ENCODE data around the gene SPOCK3. TPM values are rescaled to one million over a fixed set of nuclear protein-coding genes. Genes with fewer than 3 reads are reported as not detected.

Gene SPOCK3
- total RNA-seq, 1 experiment from 2014 or later = 1.9 TPM

DNA sequence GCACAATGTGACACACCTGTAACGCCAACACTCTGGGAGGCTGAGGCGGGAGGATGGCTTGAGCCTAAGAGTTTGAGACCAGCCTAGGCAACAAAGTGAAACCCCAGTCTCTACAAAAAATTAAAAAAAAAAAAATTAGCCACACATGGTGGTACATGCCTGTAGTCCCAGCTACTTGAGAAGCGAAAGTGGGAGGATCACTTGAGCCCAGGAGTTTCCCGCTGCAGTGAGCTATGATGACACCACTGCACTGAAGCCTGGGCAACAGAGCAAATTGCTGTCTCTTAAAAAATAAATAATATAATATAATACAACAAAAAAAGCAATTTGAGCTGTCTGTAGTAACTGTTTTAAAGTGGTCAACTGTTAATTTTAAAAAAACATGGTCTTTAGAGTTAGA is 13.2 kb downstream of the SPOCK3 start:
- Histone ChIP-seq H3K4me1 (ENCODE audit: insufficient read depth, low read length) (peaks cover 28% of the 10 kb centered on the region), H3K4me3 (ENCODE audit: low read length) (no peak overlapping the region), H3K9ac (ENCODE audit: low read length) (no peak overlapping the region), H3F3A (ENCODE audit: low read length, unreplicated experiment) (no peaks in the 10 kb centered on the region), H3K36me3 (ENCODE audit: low read depth, low read length) (no peaks in the 10 kb centered on the region), H2AFZ (ENCODE audit: low read length) (no peak overlapping the region), H4K20me1 (ENCODE audit: low read length) (no peaks in the 10 kb centered on the region), H3K9me3 (ENCODE audit: low read length) (no peaks in the 10 kb centered on the region), H3K27ac (ENCODE audit: low read length) (no peak overlapping the region), H3K9me2 (replicated peaks; ENCODE audit: low read length) (no peaks in the 10 kb centered on the region), H3K27me3 (ENCODE audit: low read length) (no peaks in the 10 kb centered on the region), H3K4me2 (ENCODE audit: low read length) (no peak overlapping the region), H3K79me2 (ENCODE audit: low read length) (no peaks in the 10 kb centered on the region)
- no peak for TF ChIP-seq EZH2 (IDR thresholded peaks at IDR 0.05; ENCODE audit: low read length, unreplicated experiment)
- BruUV-seq (replicated peaks) = no TSS peak
- ChIA-PET CTCF (no interaction called here), POLR2A (ENCODE audit: unreplicated experiment) (no interaction called here)
- ATAC-seq (no peak), DNase-seq (no peak)
- intact Hi-C loops (cut with micrococcal nuclease) = no loop called here

DNA sequence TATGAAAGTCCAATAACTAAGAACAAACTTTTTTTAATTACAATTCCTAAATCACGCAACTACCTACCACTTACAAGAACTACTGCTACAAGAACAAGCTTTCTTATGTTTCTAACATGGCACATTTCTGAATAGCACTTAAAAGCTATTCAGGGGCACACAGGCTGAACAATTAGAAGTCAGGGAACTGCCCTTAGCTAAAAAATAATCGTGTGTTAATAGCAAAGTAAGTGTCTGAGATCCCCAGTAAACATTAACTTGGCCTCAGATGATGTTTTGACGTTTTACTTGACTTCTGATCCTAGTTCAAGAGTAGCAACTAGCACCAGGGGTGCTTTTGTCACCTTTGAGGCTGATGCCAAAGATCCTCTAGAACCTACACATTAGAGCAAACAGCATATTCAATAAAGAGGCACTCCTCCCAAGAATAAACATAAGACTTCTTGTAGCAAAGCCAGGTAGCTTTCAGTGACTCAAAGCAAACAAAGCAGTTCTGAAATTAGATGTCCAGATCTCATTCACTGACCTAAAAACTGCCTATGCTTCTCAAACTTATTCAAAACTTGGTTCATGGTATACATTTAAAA is 16.2 kb downstream of the SPOCK3 start:
- ChIA-PET CTCF (no interaction called here), POLR2A (ENCODE audit: unreplicated experiment) (no interaction called here)
- no peaks in the 10 kb centered on the region for H3K36me3 ChIP-seq (ENCODE audit: low read depth, low read length)
- no peaks in the 10 kb centered on the region for H3K27me3 ChIP-seq (ENCODE audit: low read length)
- no peaks in the 10 kb centered on the region for H3K9me2 ChIP-seq (replicated peaks; ENCODE audit: low read length)
- H4K20me1 ChIP-seq (ENCODE audit: low read length) = no peaks in the 10 kb centered on the region
- H3K4me2 ChIP-seq (ENCODE audit: low read length) = peak overlapping the region; percentile 40
- peaks cover 28% of the 10 kb centered on the region for H3K4me1 ChIP-seq (ENCODE audit: insufficient read depth, low read length)
- no peak overlapping the region for H3K9ac ChIP-seq (ENCODE audit: low read length)
- peak overlapping the region; percentile 36 for H3K27ac ChIP-seq (ENCODE audit: low read length)
- H3K9me3 ChIP-seq (ENCODE audit: low read length) = no peaks in the 10 kb centered on the region
- peak; percentile 92 for ATAC-seq
- DNase-seq = peak; percentile 79
- TF ChIP-seq, protein P1, sequence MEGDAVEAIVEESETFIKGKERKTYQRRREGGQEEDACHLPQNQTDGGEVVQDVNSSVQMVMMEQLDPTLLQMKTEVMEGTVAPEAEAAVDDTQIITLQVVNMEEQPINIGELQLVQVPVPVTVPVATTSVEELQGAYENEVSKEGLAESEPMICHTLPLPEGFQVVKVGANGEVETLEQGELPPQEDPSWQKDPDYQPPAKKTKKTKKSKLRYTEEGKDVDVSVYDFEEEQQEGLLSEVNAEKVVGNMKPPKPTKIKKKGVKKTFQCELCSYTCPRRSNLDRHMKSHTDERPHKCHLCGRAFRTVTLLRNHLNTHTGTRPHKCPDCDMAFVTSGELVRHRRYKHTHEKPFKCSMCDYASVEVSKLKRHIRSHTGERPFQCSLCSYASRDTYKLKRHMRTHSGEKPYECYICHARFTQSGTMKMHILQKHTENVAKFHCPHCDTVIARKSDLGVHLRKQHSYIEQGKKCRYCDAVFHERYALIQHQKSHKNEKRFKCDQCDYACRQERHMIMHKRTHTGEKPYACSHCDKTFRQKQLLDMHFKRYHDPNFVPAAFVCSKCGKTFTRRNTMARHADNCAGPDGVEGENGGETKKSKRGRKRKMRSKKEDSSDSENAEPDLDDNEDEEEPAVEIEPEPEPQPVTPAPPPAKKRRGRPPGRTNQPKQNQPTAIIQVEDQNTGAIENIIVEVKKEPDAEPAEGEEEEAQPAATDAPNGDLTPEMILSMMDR (conservative IDR thresholded peaks at IDR 0.05; ENCODE audit: low read depth, low read length) = no peak
- TF ChIP-seq EZH2phosphoT487 (IDR thresholded peaks at IDR 0.05; ENCODE audit: borderline replicate concordance, low read length) (no peak), EZH2 (IDR thresholded peaks at IDR 0.05; ENCODE audit: low read length, unreplicated experiment) (no peak)
- H2AFZ ChIP-seq (ENCODE audit: low read length) = no peak overlapping the region
- no peaks in the 10 kb centered on the region for H3K79me2 ChIP-seq (ENCODE audit: low read length)
- H3F3A ChIP-seq (ENCODE audit: low read length, unreplicated experiment) = no peaks in the 10 kb centered on the region
- no peak overlapping the region for H3K4me3 ChIP-seq (ENCODE audit: low read length)
- intact Hi-C loops (cut with micrococcal nuclease) = loop anchor here (1.0 to 5.0 kb wide), 3 partner anchors 8 to 186 kb away; no protein-coding TSS in a partner anchor
- BruUV-seq (replicated peaks) = no TSS peak

- Histone ChIP-seq H2AFZ (ENCODE audit: low read length) (no peak overlapping the region), H3K79me2 (ENCODE audit: low read length) (no peaks in the 10 kb centered on the region), H3K27ac (ENCODE audit: low read length) (no peak overlapping the region), H4K20me1 (ENCODE audit: low read length) (no peaks in the 10 kb centered on the region), H3K9me3 (ENCODE audit: low read length) (no peaks in the 10 kb centered on the region), H3K4me3 (ENCODE audit: low read length) (no peak overlapping the region), H3K4me1 (ENCODE audit: insufficient read depth, low read length) (peaks cover 28% of the 10 kb centered on the region), H3K9me2 (replicated peaks; ENCODE audit: low read length) (no peaks in the 10 kb centered on the region), H3K4me2 (ENCODE audit: low read length) (no peak overlapping the region), H3F3A (ENCODE audit: low read length, unreplicated experiment) (no peaks in the 10 kb centered on the region), H3K27me3 (ENCODE audit: low read length) (no peaks in the 10 kb centered on the region), H3K9ac (ENCODE audit: low read length) (no peak overlapping the region), H3K36me3 (ENCODE audit: low read depth, low read length) (no peaks in the 10 kb centered on the region)
- intact Hi-C loops (cut with micrococcal nuclease) = loop anchor here (5.0 kb wide), 2 partner anchors 99 to 184 kb away; no protein-coding TSS in a partner anchor
- TF ChIP-seq, protein P1 (conservative IDR thresholded peaks at IDR 0.05; ENCODE audit: low read depth, low read length) = no peak
- DNase-seq (no peak), ATAC-seq (peak; percentile 51; the same call in 1 of the 2 replicates)
- no TSS peak for BruUV-seq (replicated peaks)
- ChIA-PET POLR2A (ENCODE audit: unreplicated experiment) (no interaction called here), CTCF (no interaction called here)
These were observed 17.5 kb downstream of the SPOCK3 start for GRCh38 chr4:167216783-167217182.

Measured in PC-3 (cell line).